GM12874 (cell line): ENCODE measurements around the gene HEXB.

Experiments
- TF ChIP-seq, protein P1 (sequence below): IDR thresholded peaks from 2 replicates; pipeline ENCODE4 v1.5.1; 2011; ENCODE audit warnings: low read depth, mild to moderate bottlenecking, control low read depth, low read length, moderate library complexity; ENCODE audit not compliant: insufficient read depth

Gene HEXB

DNA sequence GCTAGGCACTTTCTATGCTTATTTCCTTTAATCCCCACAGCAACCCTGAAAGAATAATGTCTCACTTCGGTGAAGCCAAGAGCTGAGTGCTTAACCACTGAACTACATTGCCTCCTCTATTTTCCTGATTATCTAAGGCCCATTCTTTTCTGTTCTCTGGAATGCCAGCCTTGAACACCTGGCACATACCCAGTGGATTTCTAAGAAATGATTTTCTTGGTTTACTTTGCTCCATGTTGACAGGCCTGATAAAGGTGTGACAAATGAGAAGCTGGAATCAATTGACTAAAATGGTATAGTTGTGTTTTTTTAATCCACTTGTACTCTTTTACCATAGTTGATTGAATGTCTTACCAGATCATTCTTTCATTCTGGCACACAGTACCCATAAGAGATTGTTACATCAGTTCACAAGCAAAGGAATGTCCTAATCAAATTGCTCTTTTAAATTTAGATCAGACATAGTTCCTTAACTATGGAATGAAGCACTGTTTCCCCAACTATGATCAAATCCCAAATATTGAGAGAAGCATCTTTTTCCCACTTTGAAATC is 35.5 kb upstream of the HEXB start:
- TF ChIP-seq, protein P1, sequence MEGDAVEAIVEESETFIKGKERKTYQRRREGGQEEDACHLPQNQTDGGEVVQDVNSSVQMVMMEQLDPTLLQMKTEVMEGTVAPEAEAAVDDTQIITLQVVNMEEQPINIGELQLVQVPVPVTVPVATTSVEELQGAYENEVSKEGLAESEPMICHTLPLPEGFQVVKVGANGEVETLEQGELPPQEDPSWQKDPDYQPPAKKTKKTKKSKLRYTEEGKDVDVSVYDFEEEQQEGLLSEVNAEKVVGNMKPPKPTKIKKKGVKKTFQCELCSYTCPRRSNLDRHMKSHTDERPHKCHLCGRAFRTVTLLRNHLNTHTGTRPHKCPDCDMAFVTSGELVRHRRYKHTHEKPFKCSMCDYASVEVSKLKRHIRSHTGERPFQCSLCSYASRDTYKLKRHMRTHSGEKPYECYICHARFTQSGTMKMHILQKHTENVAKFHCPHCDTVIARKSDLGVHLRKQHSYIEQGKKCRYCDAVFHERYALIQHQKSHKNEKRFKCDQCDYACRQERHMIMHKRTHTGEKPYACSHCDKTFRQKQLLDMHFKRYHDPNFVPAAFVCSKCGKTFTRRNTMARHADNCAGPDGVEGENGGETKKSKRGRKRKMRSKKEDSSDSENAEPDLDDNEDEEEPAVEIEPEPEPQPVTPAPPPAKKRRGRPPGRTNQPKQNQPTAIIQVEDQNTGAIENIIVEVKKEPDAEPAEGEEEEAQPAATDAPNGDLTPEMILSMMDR: no peak

- TF ChIP-seq, protein P1: no peak
Observed at GRCh38 chr5:74651710-74652109, 33.3 kb upstream of the HEXB start.

GRCh38 chr5:74652576-74652975 is 32.5 kb upstream of the HEXB start:
- TF ChIP-seq, protein P1: no peak

GRCh38 chr5:74653991-74654390 is 31.0 kb upstream of the HEXB start:
- TF ChIP-seq, protein P1: no peak

DNA sequence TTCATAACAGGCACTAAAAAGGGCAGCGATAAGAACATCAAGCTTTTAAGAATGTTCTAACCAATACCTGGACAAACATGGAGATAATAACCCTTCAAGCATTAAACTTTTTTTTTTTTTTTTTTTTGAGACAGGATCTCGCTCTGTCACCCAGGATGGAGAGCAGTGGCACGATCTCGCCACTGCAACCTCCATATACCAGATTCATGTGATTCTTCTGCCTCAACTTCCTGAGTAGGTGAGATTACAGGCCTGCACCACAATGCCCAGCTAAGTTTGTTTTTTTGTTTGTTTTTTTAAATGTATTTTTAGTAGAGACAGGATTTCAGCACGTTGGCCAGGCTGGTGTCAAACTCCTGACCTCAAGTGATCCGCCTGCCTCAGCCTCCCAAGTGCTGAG is 29.8 kb upstream of the HEXB start:
- TF ChIP-seq, protein P1: no peak

DNA sequence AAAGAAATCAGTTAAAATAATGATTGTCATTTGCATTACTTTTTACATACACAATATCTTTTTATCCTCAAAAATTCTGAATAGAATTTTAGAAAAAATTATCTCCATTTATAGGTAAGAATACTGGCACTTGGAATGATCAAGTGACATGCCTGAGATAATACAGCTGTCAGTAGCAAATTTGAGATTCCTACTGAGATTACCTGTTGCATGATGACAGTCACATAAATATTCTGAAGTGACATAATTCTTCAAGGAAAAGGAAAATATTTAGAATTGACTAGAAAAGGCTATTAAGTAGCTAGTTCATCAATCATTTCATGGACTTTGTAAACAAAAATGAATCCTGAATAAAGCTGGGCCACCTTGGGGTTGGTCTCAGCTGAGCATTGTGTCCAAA is 29.3 kb upstream of the HEXB start:
- TF ChIP-seq, protein P1: no peak

DNA sequence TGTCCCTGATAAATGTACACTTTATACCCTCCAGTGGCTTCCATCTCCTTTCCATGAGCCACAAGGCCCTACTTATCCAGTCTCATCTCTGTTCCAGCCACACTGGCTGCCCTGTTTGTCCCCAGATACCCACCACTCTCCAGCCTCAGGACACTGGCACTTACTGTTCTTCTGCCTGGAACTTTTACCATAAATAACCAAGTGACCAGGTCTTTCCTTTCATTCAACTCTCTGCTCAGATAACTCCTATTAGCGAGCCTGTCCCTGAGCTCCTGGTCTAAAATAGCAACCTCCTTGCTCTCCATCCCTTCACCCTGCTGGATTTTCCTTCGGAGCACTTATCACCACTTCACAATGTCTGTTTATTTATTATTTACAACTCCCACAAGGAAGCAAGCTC is 27.9 kb upstream of the HEXB start:
- TF ChIP-seq, protein P1: no peak
